ENCODE data around the gene IP6K1.
"Not testable (repeated sequence)": the region's sequence is repeated elsewhere in the genome, so short reads cannot be mapped to it uniquely, and the experiment has no call there.

Gene IP6K1

GRCh38 chr3:49793486-49794085 lies 7.2 kb upstream of the IP6K1 start:
- DNase-seq: no peak

DNA sequence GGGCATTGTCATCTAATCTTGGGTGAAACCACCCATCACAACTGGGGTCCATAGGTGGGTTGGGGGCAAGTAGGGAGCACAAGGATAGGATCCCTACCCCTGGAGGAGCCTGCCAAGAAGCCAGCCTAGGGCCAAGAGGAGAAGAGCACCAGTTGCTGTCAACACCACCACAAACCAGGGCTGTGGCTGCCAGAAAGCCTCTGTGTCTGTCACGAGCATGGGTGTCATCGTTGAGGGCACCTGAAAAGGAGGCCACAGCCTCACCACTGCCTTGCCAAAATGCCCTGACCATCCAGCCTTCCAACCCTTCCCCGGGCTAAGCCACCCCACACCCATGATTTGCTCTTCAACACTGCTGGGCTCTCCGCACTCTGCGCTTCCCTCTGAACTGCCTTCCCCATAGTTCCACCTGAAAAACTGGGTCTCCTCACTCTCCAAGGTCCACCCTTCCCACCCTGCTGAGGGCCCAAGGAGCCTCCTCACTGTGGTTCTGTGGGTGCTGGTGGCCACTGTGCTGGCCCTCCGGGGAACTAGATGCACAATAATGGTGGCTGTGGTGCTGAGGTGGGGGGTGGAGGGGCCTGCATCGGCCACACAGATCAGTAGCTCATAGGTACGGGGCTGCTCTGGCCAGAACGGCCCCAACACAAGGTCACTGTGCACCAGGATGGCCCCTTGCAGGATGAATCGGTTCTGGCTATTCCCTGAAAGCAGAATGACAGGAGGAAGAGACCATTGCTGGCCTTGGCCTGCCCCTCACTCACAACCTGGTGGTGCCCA lies 6.2 kb upstream of the IP6K1 start:
- no peak for DNase-seq

GRCh38 chr3:49791571-49791970 lies 5.2 kb upstream of the IP6K1 start:
- DNase-seq: no peak

DNA sequence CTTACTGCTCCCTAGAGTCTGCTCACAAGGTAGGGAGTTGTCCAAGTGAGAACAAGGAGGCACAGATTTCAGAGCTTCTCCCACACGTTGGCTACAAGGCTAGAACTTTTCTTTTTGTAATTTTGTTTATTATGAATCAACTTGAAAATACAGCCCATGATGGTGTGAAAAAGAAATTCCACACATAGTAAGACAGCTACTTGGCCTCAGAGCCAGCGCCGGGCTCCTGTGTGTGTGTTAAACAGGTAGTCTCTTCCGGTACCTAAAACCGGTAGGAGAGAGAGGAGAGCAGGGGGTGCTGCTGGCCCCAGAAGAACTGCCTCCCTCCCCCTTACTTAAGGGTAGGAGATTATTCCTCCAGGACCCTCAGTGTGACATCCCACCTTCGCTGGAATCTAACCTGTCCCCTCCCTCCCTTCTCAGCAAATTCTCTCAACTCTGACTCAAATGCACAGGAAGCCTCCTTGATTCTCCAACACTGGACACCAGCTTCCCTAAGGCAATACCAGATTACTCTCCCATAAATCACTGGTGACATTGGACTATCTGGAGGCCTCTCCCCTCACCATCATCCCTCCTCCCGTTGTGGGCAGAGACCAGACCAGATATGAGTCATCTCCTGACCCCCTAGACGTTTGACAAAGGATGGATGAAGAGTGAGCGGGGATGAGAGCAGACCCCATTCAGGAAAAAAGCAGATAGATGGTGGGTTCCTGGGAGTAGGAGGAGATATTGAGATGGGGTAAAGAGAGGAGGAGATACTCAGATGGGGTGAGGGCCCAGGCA lies 4.5 kb upstream of the IP6K1 start:
- DNase-seq: no peak

DNA sequence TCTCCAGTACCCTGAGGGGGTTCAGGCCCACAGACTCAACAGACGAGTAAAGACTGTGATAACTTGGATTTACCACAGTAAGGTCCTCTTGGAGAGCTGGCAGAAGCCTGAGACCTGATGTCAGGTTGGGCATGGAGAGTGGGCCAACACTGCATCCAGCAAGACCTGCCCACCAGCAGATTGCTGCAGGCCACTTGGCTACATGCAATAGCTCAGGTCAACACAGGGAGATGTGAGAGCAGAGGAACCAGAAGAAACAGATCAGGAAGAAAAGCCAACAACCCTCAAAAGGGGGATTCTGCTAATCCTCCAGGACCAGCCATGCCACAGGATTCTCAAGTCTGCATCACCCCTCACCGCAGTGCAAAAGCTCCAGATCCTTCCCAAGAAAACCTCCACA lies 1.7 kb upstream of the IP6K1 start:
- DNase-seq: no peak

- DNase-seq: no peak
These were observed 1.2 kb upstream of the IP6K1 start for GRCh38 chr3:49787536-49787935.

DNA sequence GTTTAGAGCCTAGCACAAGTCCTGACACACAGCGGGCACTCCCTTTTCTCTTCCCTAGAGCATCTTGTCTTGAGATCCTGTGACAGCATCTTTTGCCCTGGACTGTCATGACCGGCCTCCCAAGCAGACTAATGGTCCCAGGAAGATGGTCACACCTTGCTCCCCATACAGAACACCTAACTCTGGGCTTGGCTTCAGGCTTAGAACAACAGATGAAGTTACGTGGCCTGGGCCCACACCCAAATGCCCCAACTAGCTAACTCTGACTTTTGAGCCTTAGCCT lies 781 bp upstream of the IP6K1 start:
- DNase-seq: no peak

- no peak for DNase-seq
These were observed 581 bp downstream of the IP6K1 start for GRCh38 chr3:49785565-49786356.

DNA sequence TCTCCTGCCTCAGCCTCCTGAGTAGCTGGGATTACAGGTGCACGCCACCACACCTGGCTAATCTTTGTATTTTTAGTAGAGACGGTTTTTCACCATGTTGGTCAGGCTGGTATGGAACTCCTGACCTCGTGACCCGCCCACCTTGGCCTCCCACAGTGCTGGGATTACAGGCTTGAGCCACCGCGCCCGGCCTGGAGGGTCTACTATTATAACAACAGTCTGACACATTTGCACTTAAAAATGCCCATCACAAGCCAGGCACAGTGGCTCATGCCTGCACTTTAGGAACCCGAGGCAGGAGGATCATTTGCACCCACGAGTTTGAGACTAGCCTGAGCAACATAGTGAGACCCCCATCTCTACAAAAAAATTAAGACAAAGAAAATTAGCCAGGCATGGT lies 4.1 kb downstream of the IP6K1 start:
- DNase-seq: not testable (repeated sequence)

GRCh38 chr3:49781415-49782199 lies 4.7 kb downstream of the IP6K1 start:
- DNase-seq: no peak

DNA sequence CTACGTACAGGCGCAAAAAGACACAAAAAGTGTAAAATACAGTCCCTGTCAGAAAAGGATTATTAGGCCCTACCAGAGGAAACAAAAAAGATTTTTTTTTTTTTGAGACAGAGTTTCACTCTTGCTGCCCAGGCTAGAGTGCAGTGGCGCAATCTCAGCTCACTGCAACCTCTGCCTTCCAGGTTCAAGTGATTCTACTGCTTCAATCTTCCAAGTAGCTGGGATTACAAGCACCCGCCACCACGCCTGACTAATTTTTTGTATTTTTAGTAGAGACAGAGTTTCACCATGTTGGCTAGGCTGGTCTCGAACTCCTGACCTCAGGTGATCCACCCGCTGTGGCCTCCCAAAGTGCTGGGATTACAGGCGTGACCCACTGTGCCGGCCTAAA lies 5.4 kb downstream of the IP6K1 start:
- DNase-seq: not testable (repeated sequence)

DNA sequence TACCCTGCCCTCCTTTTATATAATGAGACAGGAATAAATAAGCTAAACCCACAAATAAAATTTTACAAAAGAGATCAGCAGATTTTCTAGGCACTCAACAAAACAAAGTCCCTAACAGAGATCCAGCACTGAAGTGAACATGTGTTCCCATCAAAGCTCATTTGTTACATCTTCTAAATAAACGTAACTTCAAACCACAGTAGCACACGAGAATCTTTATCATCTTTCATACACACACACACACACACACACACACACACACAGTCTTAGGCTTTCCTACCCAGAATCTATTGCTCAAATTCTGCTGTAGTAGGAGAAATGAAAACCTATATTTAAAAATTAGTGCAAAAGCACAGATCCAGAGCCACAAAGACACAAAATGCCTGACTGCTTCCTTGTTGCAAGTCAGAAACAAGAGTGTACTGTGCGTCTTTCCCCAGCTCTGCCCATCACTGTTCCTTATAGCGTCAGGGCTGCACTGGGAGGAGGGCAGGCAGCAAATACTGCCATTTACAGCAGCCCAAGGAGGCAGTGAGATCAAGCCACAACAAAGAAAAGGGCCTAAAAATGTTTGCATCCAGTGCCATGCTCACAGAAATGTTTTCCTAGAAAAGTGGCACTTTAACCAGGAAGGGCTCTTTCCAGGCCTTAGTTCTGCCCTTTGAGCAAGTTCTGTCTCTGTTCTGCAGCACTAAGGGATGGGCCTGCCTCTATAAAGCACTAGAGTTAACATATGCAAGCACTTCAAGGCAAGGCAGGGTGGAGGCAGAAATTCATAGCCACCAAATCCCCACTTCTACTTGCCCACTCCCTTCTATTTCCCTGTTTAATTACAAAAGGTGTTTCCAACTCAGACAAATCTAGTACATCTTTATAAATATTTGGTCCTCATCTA lies 6.0 kb downstream of the IP6K1 start:
- DNase-seq: no peak

GRCh38 chr3:49779358-49780079 lies 6.8 kb downstream of the IP6K1 start:
- no peak for DNase-seq

GRCh38 chr3:49776101-49776500 lies 10.2 kb downstream of the IP6K1 start:
- not testable (repeated sequence) for DNase-seq

DNA sequence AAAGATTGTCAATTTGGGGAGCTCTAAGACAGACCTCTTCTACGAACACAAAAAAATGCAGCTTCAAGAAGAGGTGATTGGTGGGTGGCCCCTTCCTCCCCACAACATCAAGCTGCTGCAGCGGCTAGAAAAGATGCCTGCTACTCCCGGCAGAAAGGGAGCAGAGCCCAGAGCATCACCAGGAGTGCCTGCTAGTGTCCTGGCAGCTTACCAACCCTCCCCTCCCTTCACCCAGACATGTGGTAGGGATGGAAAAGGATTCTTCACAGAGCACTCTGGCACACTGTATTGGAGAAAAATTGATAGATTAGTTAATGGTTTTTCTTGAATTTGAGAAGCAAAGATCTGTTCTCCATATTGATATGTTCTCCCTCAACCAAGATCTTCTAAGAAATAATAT lies 10.8 kb downstream of the IP6K1 start:
- no peak for DNase-seq

- no peak for DNase-seq
These were observed 13.6 kb downstream of the IP6K1 start for GRCh38 chr3:49772703-49773102.

GRCh38 chr3:49771340-49771938 lies 14.9 kb downstream of the IP6K1 start:
- no peak for DNase-seq

- DNase-seq: no peak
These were observed 16.4 kb downstream of the IP6K1 start for GRCh38 chr3:49769926-49770325.

DNA sequence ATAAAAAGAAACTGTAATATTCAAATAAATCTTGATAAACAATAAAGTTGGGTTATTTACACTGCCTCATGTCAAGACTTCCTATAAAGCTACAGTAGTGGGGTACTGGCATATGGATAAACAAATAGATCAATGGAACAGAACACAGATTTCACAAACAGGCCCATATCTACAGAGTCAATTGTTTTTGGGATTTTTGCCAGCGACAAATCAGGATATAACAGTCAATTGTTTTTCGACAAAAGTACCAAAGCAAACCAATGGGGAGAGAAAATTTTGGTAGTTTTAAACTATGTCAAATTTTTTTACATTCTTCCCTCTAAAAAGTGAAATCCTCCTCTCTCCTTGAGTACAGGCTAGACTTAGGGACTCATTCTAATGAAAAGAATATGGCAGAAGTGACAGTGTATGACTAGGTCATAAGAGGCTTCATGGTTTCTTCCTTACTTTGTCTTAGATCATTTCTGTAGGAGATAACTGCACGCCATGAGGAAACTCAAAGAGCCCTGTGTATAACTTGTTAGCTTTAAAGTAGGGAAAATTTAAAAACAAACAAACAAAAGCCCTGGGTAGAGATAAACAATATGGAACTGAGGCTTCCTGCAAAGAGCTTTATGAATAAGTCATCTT lies 16.9 kb downstream of the IP6K1 start:
- no peak for DNase-seq

DNA sequence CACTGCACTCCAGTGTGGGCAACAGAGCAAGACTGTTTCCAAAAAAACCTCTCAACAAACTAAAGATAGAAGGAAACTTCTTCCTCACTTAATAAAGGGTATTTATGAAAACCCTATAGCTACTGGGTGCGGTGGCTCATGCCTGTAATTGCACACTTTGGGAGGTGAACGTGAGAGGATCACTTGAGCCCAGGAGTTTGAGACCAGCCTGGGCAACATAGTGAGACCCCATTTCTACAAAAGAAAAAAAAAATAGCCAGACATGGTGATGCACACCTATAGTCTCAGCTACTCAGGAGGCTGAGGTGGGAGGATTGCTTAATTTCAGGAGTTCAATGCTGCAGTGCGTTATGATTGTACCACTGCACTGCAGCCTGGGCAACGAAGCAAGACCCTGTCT lies 22.4 kb downstream of the IP6K1 start:
- DNase-seq: no peak

Data from NCI-H1436 treated with DMSO at 0.1 percent for 48 hours (cell line).